HepG2 (cell line): ENCODE measurements around the gene CMIP.

Experiments
- EZH2 ChIP-seq: conservative IDR thresholded peaks from 2 replicates; pipeline ENCODE4 v1.6.1; 2012; ENCODE audit warnings: mild to moderate bottlenecking, low read depth, low read length, moderate library complexity
- ZNF263 ChIP-seq: sonication (generic); formaldehyde crosslinking; IDR thresholded peaks from 2 replicates; pipeline ENCODE4 v1.4.0; 2020; ENCODE audit warnings: missing genetic modification reagents
- ZNF274 ChIP-seq: sonication (generic); formaldehyde crosslinking; IDR thresholded peaks from 2 replicates; pipeline ENCODE4 v1.5.1; 2020; ENCODE audit warnings: mild to moderate bottlenecking, missing genetic modification reagents
- ZNF777 ChIP-seq: sonication (generic); formaldehyde crosslinking; IDR thresholded peaks from 2 replicates; pipeline ENCODE4 v1.4.0; 2020; ENCODE audit warnings: missing genetic modification reagents
- TF ChIP-seq, protein P1 (sequence below): sonication (generic); formaldehyde crosslinking; conservative IDR thresholded peaks from 2 replicates; pipeline ENCODE4 v1.8.0; 2022; ENCODE audit warnings: low read depth, missing genetic modification reagents

DNA sequence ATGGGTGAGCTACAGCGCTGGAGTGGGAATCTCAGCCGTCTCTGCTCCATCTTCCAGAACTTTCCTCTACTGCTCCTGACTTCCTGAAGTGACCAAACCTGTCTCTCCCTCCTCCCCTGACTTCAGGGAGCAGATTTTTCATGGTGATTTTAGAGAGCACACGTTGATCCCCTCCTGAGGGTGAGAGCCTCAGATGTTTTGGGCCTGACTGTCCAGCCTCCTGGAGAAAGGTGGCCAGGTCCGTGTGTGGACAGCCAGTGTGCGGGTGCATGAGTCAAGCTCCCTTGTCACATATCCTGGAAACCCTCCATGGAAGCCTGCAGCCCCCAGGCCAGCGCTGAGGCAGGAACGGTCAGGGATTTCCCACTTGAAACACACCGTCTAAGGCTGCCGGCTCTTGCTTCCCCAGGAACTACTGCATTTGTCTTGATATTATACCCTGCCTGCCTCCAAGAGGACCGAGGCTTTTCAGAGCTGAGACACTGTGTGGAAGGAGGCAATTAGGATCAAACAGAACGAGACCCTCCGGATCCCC, 143.1 kb downstream of the CMIP start:
- TF ChIP-seq ZNF777 (CRISPR knock-in tag), result no peak
- no peak for TF ChIP-seq ZNF274
- no peak for TF ChIP-seq EZH2
- TF ChIP-seq ZNF263, result no peak
- TF ChIP-seq, protein P1, sequence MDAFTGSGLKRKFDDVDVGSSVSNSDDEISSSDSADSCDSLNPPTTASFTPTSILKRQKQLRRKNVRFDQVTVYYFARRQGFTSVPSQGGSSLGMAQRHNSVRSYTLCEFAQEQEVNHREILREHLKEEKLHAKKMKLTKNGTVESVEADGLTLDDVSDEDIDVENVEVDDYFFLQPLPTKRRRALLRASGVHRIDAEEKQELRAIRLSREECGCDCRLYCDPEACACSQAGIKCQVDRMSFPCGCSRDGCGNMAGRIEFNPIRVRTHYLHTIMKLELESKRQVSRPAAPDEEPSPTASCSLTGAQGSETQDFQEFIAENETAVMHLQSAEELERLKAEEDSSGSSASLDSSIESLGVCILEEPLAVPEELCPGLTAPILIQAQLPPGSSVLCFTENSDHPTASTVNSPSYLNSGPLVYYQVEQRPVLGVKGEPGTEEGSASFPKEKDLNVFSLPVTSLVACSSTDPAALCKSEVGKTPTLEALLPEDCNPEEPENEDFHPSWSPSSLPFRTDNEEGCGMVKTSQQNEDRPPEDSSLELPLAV (CRISPR knock-in tag), result no peak
